AG04450 (cell line): Measurements from ENCODE around the gene TAS1R3. TPM values are rescaled to one million over a fixed set of nuclear protein-coding genes. Genes with fewer than 3 reads are reported as not detected.

Experiments used
- CTCF ChIA-PET: fragments of 300-600, 350-600 bp; formaldehyde crosslinking; extraction: SDS; loops from one replicate; lab custom pipeline; 2022; ENCODE audit warnings: antibody characterized with exemption, inconsistent platforms; lab: Charles Lee
- POLR2A ChIA-PET: fragments of 350-600 bp; formaldehyde crosslinking; extraction: SDS; loops from one replicate; lab custom pipeline; 2021; ENCODE audit warnings: antibody characterized with exemption, inconsistent platforms; lab: Yijun Ruan, JAX
- DNase-seq: peaks from one replicate; pipeline ENCODE4 v3.0.0-alpha.2; 2011; ENCODE audit warnings: low read depth, low spot score
- H3K27ac ChIP-seq: one replicate; pipeline ENCODE4 v1.5.1; 2012; ENCODE audit warnings: low read depth, low read length, control low read depth
- H3K27me3 ChIP-seq: one replicate; pipeline ENCODE4 v1.6.0; 2012; ENCODE audit warnings: low read length; ENCODE audit not compliant: control insufficient read depth, insufficient read depth
- H3K4me3 ChIP-seq: 2 replicates; pipeline ENCODE4 v1.5.1; 2011; ENCODE audit warnings: mild to moderate bottlenecking, low read depth, low read length, control low read depth
- H3K9me3 ChIP-seq: 2 replicates; pipeline ENCODE4 v1.5.1; 2012; ENCODE audit warnings: low read length; ENCODE audit not compliant: control insufficient read depth, insufficient read depth
- CTCF ChIP-seq: IDR thresholded peaks from 2 replicates; pipeline ENCODE4 v1.5.1; 2011; ENCODE audit warnings: low read depth, low read length, control low read depth, inconsistent platforms
- polyA plus RNA-seq: library from polyadenylated mRNA; depleted of rRNA; stranded (reverse); fragments of >200 nt; gene quantifications from 2 replicates; pipeline ENCODE4 v1.2.3, GENCODE V29; 2011

TAS1R3 gene
- polyA plus RNA-seq, 1 experiment, result 0.10 TPM

- H3K9me3 ChIP-seq, result peaks cover 4% of the 10 kb centered on the region; the same call in 1 of the 2 replicates
- ChIA-PET POLR2A (interaction anchor here (0.6 to 2.2 kb wide), 14 partner anchors 11 to 194 kb away, joined by 3 to 16 read pairs (median 6); partner anchors contain the start of genes ATAD3A, CCNL2, MRPL20 and MXRA8), CTCF (interaction anchor here (1.0 kb wide), 1 partner anchor 9 kb away, joined by 3 read pairs; no protein-coding TSS in a partner anchor)
- no peak for DNase-seq
- TF ChIP-seq CTCF, result no peak
- peak overlapping the region; percentile 83 for H3K4me3 ChIP-seq
- H3K27ac ChIP-seq, result peak overlapping the region; percentile 52
- no peaks in the 10 kb centered on the region for H3K27me3 ChIP-seq
Measured at GRCh38 chr1:1374589-1374928, 43.5 kb downstream of the TAS1R3 start.

GRCh38 chr1:1374929-1375662 is 44.0 kb downstream of the TAS1R3 start, which contains the start of gene AURKAIP1:
Gene AURKAIP1, minus strand, starts transcription at chr1:1375207. Its CDS starts 451 bp downstream, at chr1:1374756.
- Histone ChIP-seq H3K27me3 (no peaks in the 10 kb centered on the region), H3K27ac (peak within 1 kb of the TSS; percentile 85), H3K9me3 (peaks cover 4% of the 10 kb centered on the region; the same call in 1 of the 2 replicates), H3K4me3 (peak within 1 kb of the TSS; percentile 83)
- ChIA-PET CTCF (interaction anchor here (0.5 kb wide), 1 partner anchor 66 kb away, joined by 3 read pairs; no protein-coding TSS in a partner anchor), POLR2A (interaction anchor here (0.6 to 2.2 kb wide), 22 partner anchors 10 to 195 kb away, joined by 3 to 16 read pairs (median 4); partner anchors contain the start of genes ATAD3A, CCNL2, MRPL20 and MXRA8)
- peak; percentile 100 for DNase-seq
- peak; percentile 47 for TF ChIP-seq CTCF

- ChIA-PET POLR2A (no interaction called here), CTCF (no interaction called here)
- TF ChIP-seq CTCF, result no peak
- H3K27ac ChIP-seq, result no peak overlapping the region
- peaks cover 4% of the 10 kb centered on the region; the same call in 1 of the 2 replicates for H3K9me3 ChIP-seq
- no peak overlapping the region for H3K4me3 ChIP-seq
- DNase-seq, result no peak
- H3K27me3 ChIP-seq, result no peaks in the 10 kb centered on the region
Measured at GRCh38 chr1:1376551-1377226, 45.6 kb downstream of the TAS1R3 start.

GRCh38 chr1:1377540-1378205 is 46.6 kb downstream of the TAS1R3 start:
- ChIA-PET POLR2A (interaction anchor here (1.0 kb wide), 1 partner anchor 23 kb away, joined by 5 read pairs; no protein-coding TSS in a partner anchor), CTCF (no interaction called here)
- H3K9me3 ChIP-seq, result peaks cover 4% of the 10 kb centered on the region; the same call in 1 of the 2 replicates
- TF ChIP-seq CTCF, result no peak
- H3K27ac ChIP-seq, result no peak overlapping the region
- DNase-seq, result no peak
- H3K27me3 ChIP-seq, result no peaks in the 10 kb centered on the region
- no peak overlapping the region for H3K4me3 ChIP-seq
